Endometrial microvascular endothelial cells (primary cell): ENCODE results near the gene WDPCP. TPM values are rescaled to one million over a fixed set of nuclear protein-coding genes. Genes with fewer than 3 reads are reported as not detected.
"Not testable (repeated sequence)": the region's sequence is repeated elsewhere in the genome, so short reads cannot be mapped to it uniquely, and the experiment has no call there.

Experiments used
- in situ Hi-C: cut with HindIII; loops from 2 replicates; pipeline ENCODE4 v1.10.0; 2017; ENCODE audit warnings: low sequenced_read_pairs, low pct_unique_long_range_greater_than_20kb; ENCODE audit errors: inconsistent ontology term
- total RNA-seq: library from RNA; depleted of rRNA; stranded (reverse); fragments of >200 nt; gene quantifications from one replicate; pipeline ENCODE4 v1.2.3, GENCODE V29; 2015; ENCODE audit errors: inconsistent ontology term

The WDPCP gene
- total RNA-seq, 1 donor from 2014 or later, result 3.2 TPM

- in situ Hi-C loops, result not testable (repeated sequence)
Measured at GRCh38 chr2:63323662-63324061, 264.6 kb downstream of the WDPCP start.

- in situ Hi-C loops, result not testable (repeated sequence)
Measured at GRCh38 chr2:63321973-63322372, 266.3 kb downstream of the WDPCP start.

GRCh38 chr2:63320669-63321068, 267.6 kb downstream of the WDPCP start:
- in situ Hi-C loops, result no loop called here

GRCh38 chr2:63310614-63311013, 277.7 kb downstream of the WDPCP start:
- in situ Hi-C loops, result no loop called here

- in situ Hi-C loops, result no loop called here
Measured at GRCh38 chr2:63301481-63301880, 286.8 kb downstream of the WDPCP start.

GRCh38 chr2:63300835-63301234, 287.4 kb downstream of the WDPCP start:
- in situ Hi-C loops, result no loop called here

- in situ Hi-C loops, result no loop called here
Measured at GRCh38 chr2:63287956-63288355, 300.3 kb downstream of the WDPCP start.

GRCh38 chr2:63286520-63286919, 301.8 kb downstream of the WDPCP start:
- in situ Hi-C loops, result not testable (repeated sequence)

GRCh38 chr2:63283273-63283672, 305.0 kb downstream of the WDPCP start:
- in situ Hi-C loops, result no loop called here

GRCh38 chr2:63272560-63272959, 315.7 kb downstream of the WDPCP start:
- in situ Hi-C loops, result no loop called here

- in situ Hi-C loops, result no loop called here
Measured at GRCh38 chr2:63270717-63271116, 317.6 kb downstream of the WDPCP start.

GRCh38 chr2:63268946-63269345, 319.3 kb downstream of the WDPCP start:
- in situ Hi-C loops, result no loop called here

- in situ Hi-C loops, result no loop called here
Measured at GRCh38 chr2:63261137-63261621, 327.1 kb downstream of the WDPCP start.

GRCh38 chr2:63257473-63257872, 330.8 kb downstream of the WDPCP start:
- in situ Hi-C loops, result no loop called here

GRCh38 chr2:63249161-63249560, 339.1 kb downstream of the WDPCP start:
- in situ Hi-C loops, result no loop called here

- in situ Hi-C loops, result no loop called here
Measured at GRCh38 chr2:63242747-63243146, 345.5 kb downstream of the WDPCP start.

- in situ Hi-C loops, result no loop called here
Measured at GRCh38 chr2:63225964-63226686, 362.2 kb downstream of the WDPCP start.

- in situ Hi-C loops, result no loop called here
Measured at GRCh38 chr2:63218800-63219526, 369.3 kb downstream of the WDPCP start.

GRCh38 chr2:63195310-63195709, 393.0 kb downstream of the WDPCP start:
- in situ Hi-C loops, result no loop called here

GRCh38 chr2:63194175-63194574, 394.1 kb downstream of the WDPCP start:
- in situ Hi-C loops, result no loop called here
